Endothelial cell of umbilical vein (primary cell): ENCODE measurements around the gene KMT2C. TPM values are rescaled to one million over a fixed set of nuclear protein-coding genes. Genes with fewer than 3 reads are reported as not detected.

ENCODE experiments used
- BruUV-seq: library from RNA; stranded (reverse); fragments of 400-500 nt; replicated peaks from 2 replicates; lab custom pipeline; 2021; lab: Mats Ljungman, UMichigan
- CTCF ChIA-PET: fragments of 300-600, 350-600 bp; sonication (Branson Sonifier 250); formaldehyde crosslinking; loops from one replicate; lab custom pipeline; 2021; ENCODE audit warnings: antibody characterized with exemption, inconsistent platforms; lab: Charles Lee
- POLR2A ChIA-PET: fragments of 300-600, 350-600 bp; sonication (Branson Sonifier 250); formaldehyde crosslinking; loops from one replicate; lab custom pipeline; 2021; ENCODE audit warnings: antibody characterized with exemption, inconsistent platforms; lab: Charles Lee
- DNase-seq: peaks from one replicate; pipeline ENCODE4 v3.0.0-alpha.2; 2011; ENCODE audit warnings: low read depth, low spot score
- FAIRE-seq: peaks from 2 replicates; lab custom pipeline; 2011; peaks lifted over from hg19 to GRCh38; lab: Jason Lieb, UNC
- H2AFZ ChIP-seq: 2 replicates; pipeline ENCODE4 v1.6.0; 2012; ENCODE audit warnings: low read depth, low read length, control low read depth, inconsistent platforms
- H3K27ac ChIP-seq: 2 replicates; pipeline ENCODE4 v1.5.1; 2011; ENCODE audit warnings: low read depth, mild to moderate bottlenecking, control low read depth, low read length, moderate library complexity; ENCODE audit not compliant: insufficient read depth
- H3K27me3 ChIP-seq, 2 experiments: 2 replicates each; pipeline versions ENCODE4 v1.6.0 to v1.6.1; 2011; ENCODE audit warnings: low read length in 2 of 2, mixed read lengths in 1 of 2; ENCODE audit not compliant: control insufficient read depth in 2 of 2, insufficient read depth in 2 of 2
- H3K36me3 ChIP-seq, 2 experiments: 2 replicates in 1 of 2; 3 replicates in 1 of 2; pipeline ENCODE4 v1.5.1; 2011; ENCODE audit warnings: low read length in 2 of 2, mild to moderate bottlenecking in 1 of 2, moderate library complexity in 1 of 2; ENCODE audit not compliant: control insufficient read depth in 2 of 2, insufficient read depth in 2 of 2; ENCODE audit errors: extremely low read depth in 1 of 2
- H3K4me1 ChIP-seq: 3 replicates; pipeline ENCODE4 v1.5.1; 2011; ENCODE audit warnings: mild to moderate bottlenecking, low read length; ENCODE audit not compliant: control insufficient read depth, insufficient read depth; ENCODE audit errors: extremely low read depth
- H3K4me2 ChIP-seq: 2 replicates; pipeline ENCODE4 v1.6.1; 2011; ENCODE audit warnings: low read length, control low read depth, mixed read lengths; ENCODE audit not compliant: insufficient read depth
- H3K4me3 ChIP-seq, 3 experiments: fragments of 200-600 bp in 1 of 3; sonication (generic), shearing (Covaris generic) in 1 of 3; replicated peaks in 1 of 3; 2 replicates each; pipeline ENCODE4 v1.5.1; 2011 to 2016; ENCODE audit warnings: control low read depth in 3 of 3, low read length in 3 of 3, mild to moderate bottlenecking in 2 of 3, inconsistent platforms in 1 of 3, low read depth in 1 of 3, moderate library complexity in 1 of 3; ENCODE audit not compliant: insufficient read depth in 1 of 3
- H3K79me2 ChIP-seq: 2 replicates; pipeline ENCODE4 v1.6.0; 2012; ENCODE audit warnings: low read length, inconsistent platforms; ENCODE audit not compliant: control insufficient read depth, insufficient read depth
- H3K9ac ChIP-seq: replicated peaks from 2 replicates; pipeline ENCODE3; 2011; ENCODE audit warnings: low read length, control low read depth; ENCODE audit not compliant: insufficient read depth; ENCODE audit errors: extremely low read depth
- H3K9me1 ChIP-seq: replicated peaks from 3 replicates; pipeline ENCODE4 v1.6.0; 2011; ENCODE audit warnings: mild to moderate bottlenecking, low read length; ENCODE audit not compliant: control insufficient read depth, insufficient read depth; ENCODE audit errors: extremely low read depth
- H3K9me3 ChIP-seq: replicated peaks from 2 replicates; pipeline ENCODE4 v1.5.1; 2012; ENCODE audit warnings: low read length, inconsistent platforms; ENCODE audit not compliant: control insufficient read depth, insufficient read depth
- H4K20me1 ChIP-seq: replicated peaks from 2 replicates; pipeline ENCODE3; 2011; ENCODE audit warnings: mild to moderate bottlenecking, low read length; ENCODE audit not compliant: control insufficient read depth, insufficient read depth; ENCODE audit errors: extremely low read depth
- CTCF ChIP-seq, 2 donors: IDR thresholded peaks; 1 replicate in 1 of 2; 2 replicates in 1 of 2; pipeline ENCODE4 v1.5.1; 2011; ENCODE audit warnings: low read length in 2 of 2, mild to moderate bottlenecking in 2 of 2, moderate library complexity in 2 of 2, control low read depth in 1 of 2, inconsistent platforms in 1 of 2, low read depth in 1 of 2; ENCODE audit not compliant: insufficient read depth in 1 of 2; ENCODE audit errors: extremely low read depth in 1 of 2
- EZH2 ChIP-seq: IDR thresholded peaks from 2 replicates; pipeline ENCODE4 v1.6.1; 2012; ENCODE audit warnings: borderline replicate concordance, low read depth, mild to moderate bottlenecking, moderate library complexity, low read length, inconsistent platforms; ENCODE audit not compliant: severe bottlenecking
- FOS ChIP-seq: IDR thresholded peaks from 2 replicates; pipeline ENCODE4 v1.6.1; 2011; ENCODE audit warnings: mild to moderate bottlenecking, low read length, moderate library complexity, borderline replicate concordance; ENCODE audit not compliant: insufficient read depth
- GATA2 ChIP-seq: IDR thresholded peaks from 2 replicates; pipeline ENCODE4 v1.7.0; 2011; ENCODE audit warnings: low read depth, mild to moderate bottlenecking, moderate library complexity, mixed read lengths, low read length; ENCODE audit not compliant: insufficient read length, insufficient read depth
- JUN ChIP-seq: IDR thresholded peaks from 2 replicates; pipeline ENCODE4 v1.6.1; 2011; ENCODE audit warnings: borderline replicate concordance, low read depth; ENCODE audit not compliant: insufficient read length, insufficient read depth
- MAX ChIP-seq: IDR thresholded peaks from 2 replicates; pipeline ENCODE4 v1.6.1; 2011; ENCODE audit not compliant: insufficient read depth, insufficient read length
- MYC ChIP-seq: IDR thresholded peaks from one replicate; pipeline ENCODE4 v1.6.1; 2011; ENCODE audit warnings: mild to moderate bottlenecking, low read depth, low read length
- POLR2A ChIP-seq: IDR thresholded peaks from 2 replicates; pipeline ENCODE4 v1.6.1; 2012; ENCODE audit warnings: low read depth, mild to moderate bottlenecking, control low read depth, low read length
- POLR2AphosphoS5 ChIP-seq: IDR thresholded peaks from 2 replicates; pipeline ENCODE4 v1.6.1; 2012; ENCODE audit warnings: low read depth, mild to moderate bottlenecking, control low read depth, low read length, moderate library complexity; ENCODE audit not compliant: insufficient read depth
- dilution Hi-C: fragments of 300-500 bp; cut with MboI; formaldehyde crosslinking; loops from one replicate; pipeline ENCODE4 v1.15.0; 2019; ENCODE audit warnings: low sequenced_read_pairs; ENCODE audit not compliant: extremely low pct_ligation_motif_present
- intact Hi-C: fragments of 100-400 bp; cut with micrococcal nuclease; formaldehyde crosslinking; loops from one replicate; pipeline ENCODE4 v1.10.0; 2022
- polyA plus RNA-seq, 4 experiments: library from polyadenylated mRNA; depleted of rRNA in 3 of 4; stranded (reverse) in 3 of 4; unstranded in 1 of 4; fragments of >200 nt; gene quantifications; 2 replicates each; pipeline versions ENCODE4 v1.2.1 to v1.2.3, GENCODE V29; 2011 to 2012; ENCODE audit warnings: missing spikeins in 1 of 4
- total RNA-seq: library from RNA; stranded (reverse); gene quantifications from 2 replicates; pipeline ENCODE4 v1.2.3, GENCODE V29; 2021

Gene KMT2C
- total and polyA plus RNA-seq, 2 donors (not counting 3 experiments of a cell fraction or from before 2014, with no cell fraction given) = 8.0 to 53.7 TPM

DNA sequence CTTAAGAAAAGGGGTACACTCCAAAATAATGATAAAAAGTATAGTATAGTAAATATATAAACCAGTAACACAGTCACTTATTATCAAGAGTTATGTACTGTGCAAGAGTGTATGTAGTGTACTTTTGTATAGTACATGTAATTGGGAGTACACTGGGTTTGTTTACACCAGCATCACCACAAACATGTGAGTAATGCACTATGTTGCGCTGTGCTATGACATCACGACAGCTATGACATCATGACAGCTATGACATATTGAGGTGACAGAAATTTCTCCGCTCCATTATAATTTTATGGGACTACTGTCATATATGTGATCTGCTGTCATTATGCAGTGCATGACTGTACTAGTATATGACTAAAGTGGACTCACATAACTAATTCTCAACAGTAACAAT is 84.6 kb downstream of the KMT2C start:
- Histone ChIP-seq H3K79me2 (peaks cover 27% of the 10 kb centered on the region), H3K9me1 (no peaks in the 10 kb centered on the region), H3K27me3 (no peaks in the 10 kb centered on the region), H3K4me1 (no peaks in the 10 kb centered on the region), H3K9ac (no peak overlapping the region), H3K4me2 (no peak overlapping the region), H4K20me1 (no peaks in the 10 kb centered on the region), H3K4me3 (no peak overlapping the region), H3K27ac (no peak overlapping the region), H3K36me3 (no peaks in the 10 kb centered on the region), H2AFZ (no peak overlapping the region), H3K9me3 (no peaks in the 10 kb centered on the region)
- DNase-seq (no peak), FAIRE-seq (no peak)
- intact Hi-C loops (no loop called here), dilution Hi-C loops (no loop called here)
- CTCF ChIA-PET = no interaction called here
- TF ChIP-seq MAX (no peak), POLR2A (no peak), FOS (no peak), EZH2 (no peak), GATA2 (no peak), JUN (no peak), POLR2AphosphoS5 (no peak), MYC (no peak), CTCF (IDR thresholded peaks at IDR 0.05; ENCODE audit: extremely low read depth in 1 of 2, insufficient read depth in 1 of 2, low read depth in 1 of 2, low read length in 2 of 2) (no peak)
- POLR2A ChIA-PET = no interaction called here
- BruUV-seq = no TSS peak
